GM19452 (cell line): ENCODE data around the gene DOCK10.
"Not testable (repeated sequence)": the region's sequence is repeated elsewhere in the genome, so short reads cannot be mapped to it uniquely, and the experiment has no call there.

Experiments used
- ATAC-seq: cut with Tn5 transposase; IDR thresholded peaks from one replicate; pipeline ENCODE4 v1.9.1; 2021; ENCODE audit not compliant: unreplicated experiment

Gene DOCK10

GRCh38 chr2:224925061-224925809 is 117.0 kb downstream of the DOCK10 start:
- peak; percentile 27 for ATAC-seq

DNA sequence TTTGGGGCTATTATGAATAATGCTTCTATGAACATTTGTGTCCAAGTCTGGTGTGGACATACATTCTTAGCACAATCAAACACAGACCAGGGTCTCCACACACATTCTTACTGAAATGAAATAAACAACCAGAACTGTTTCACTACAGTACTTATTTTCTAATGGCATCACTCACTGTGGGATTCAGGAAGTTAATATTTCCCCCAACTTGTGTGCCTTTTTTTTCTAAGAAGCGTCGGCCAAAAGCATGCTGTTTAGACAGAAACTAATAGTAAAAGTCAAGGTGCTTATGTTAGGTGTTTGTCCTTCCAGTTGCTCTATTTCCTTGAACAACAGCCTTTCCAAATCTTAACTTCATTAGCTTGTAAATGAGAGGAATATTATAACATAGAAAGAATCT is 117.6 kb downstream of the DOCK10 start:
- no peak for ATAC-seq

GRCh38 chr2:224922142-224922727 is 120.0 kb downstream of the DOCK10 start:
- peak; percentile 69 for ATAC-seq

GRCh38 chr2:224919472-224920110 is 122.7 kb downstream of the DOCK10 start:
- ATAC-seq = no peak

- ATAC-seq = no peak
These were observed 123.4 kb downstream of the DOCK10 start for GRCh38 chr2:224918626-224919471.

DNA sequence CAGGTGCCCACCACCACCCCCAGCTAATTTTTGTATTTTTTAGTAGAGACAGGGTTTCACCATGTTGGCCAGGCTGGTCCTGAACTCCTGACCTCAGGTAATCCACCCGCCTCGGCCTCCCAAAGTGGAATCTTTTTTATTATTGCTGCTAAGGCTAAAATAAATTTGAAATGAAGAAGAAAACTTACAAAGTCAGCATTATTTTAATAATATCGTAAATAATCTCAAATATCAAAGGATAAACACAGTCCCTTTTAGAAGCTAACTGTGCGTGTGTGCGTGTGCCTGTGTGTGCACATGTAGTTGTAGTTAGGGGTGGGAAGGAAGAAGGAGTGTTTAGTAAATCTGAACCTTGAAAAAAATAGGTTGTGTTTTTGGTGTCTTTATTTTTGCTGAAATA is 125.0 kb downstream of the DOCK10 start:
- ATAC-seq = not testable (repeated sequence)

DNA sequence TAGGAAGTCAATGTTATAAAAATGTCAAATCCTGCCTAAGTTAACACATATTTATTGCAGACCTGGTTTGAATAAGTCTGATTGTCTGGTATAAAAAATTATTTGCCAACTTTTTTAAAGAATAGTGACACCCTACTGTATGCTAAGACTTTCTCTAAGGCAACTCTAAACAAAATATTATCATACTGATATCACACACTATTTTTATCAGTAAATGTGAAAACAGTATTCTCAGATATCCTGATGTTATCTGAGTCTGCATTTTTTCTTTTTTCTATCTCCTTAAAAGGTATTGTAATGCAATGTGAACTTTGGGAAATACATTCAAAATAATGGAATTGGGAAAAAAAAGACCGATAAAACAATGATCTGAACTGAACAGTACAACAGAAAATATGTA is 127.1 kb downstream of the DOCK10 start:
- ATAC-seq = no peak

GRCh38 chr2:224910574-224910925 is 131.7 kb downstream of the DOCK10 start:
- no peak for ATAC-seq

GRCh38 chr2:224909885-224910573 is 132.2 kb downstream of the DOCK10 start:
- ATAC-seq = no peak

- no peak for ATAC-seq
These were observed 133.4 kb downstream of the DOCK10 start for GRCh38 chr2:224908818-224909217.

DNA sequence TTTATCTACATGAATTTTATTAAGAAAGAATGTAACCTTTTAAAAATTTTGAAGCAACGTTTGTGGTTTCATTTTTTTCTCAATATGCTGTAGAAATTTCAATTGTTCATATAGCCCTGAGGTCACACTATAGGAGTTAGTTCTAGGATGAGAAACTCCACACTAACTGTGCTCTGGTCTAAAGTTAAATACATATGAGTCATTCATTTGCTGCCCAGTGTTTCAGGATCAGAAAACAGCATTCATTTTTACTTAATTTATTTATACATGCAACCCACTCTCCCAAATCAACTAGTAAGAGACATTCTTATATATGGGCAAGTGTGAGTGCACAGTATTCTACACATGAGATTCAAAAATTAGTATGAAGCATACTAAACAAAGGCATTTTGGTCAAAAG is 137.9 kb downstream of the DOCK10 start:
- no peak for ATAC-seq

- ATAC-seq = no peak
These were observed 138.6 kb downstream of the DOCK10 start for GRCh38 chr2:224903621-224904020.

- no peak for ATAC-seq
These were observed 141.1 kb downstream of the DOCK10 start for GRCh38 chr2:224901121-224901676.

DNA sequence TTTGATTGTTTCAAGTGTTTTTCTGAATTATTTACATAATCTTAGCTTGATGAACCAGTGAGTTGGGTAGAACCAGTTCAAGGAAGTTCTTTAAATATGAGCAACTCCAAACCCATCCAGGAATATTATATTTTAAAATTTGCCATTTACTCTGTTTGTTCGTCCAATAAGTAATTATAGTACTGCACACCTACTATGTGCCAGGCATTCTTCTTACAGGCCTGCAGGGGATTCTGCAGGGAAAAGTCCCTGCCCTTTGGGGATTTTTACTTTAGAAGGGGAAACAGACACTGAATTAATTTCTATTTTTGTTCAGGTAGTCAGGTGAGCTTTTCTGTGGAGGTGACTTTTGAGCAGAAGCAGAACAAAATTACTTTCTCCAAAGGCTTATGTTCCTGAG is 146.9 kb downstream of the DOCK10 start:
- ATAC-seq = no peak

- ATAC-seq = peak; percentile 95
These were observed 147.9 kb downstream of the DOCK10 start for GRCh38 chr2:224894356-224894755.

DNA sequence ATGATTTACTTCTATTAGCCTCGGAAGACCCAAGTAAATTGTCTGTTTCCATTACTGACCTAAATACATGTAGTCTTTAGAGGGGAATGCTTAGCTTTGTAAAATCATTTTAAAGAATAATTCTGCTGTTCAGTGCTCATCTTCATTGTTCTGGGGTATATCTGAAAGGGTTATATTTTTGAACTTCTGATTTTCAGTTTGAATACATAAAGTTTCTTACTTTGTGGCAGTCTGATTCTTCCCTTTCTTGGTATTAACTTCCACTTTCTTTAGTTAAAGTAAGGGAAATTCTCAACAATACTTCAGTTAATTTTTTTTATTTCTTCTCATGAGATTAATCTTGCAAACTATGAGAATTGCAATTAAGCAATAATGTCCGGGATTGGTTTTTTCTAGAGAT is 148.4 kb downstream of the DOCK10 start:
- ATAC-seq = peak; percentile 17

- ATAC-seq = no peak
These were observed 149.6 kb downstream of the DOCK10 start for GRCh38 chr2:224892574-224893204.

DNA sequence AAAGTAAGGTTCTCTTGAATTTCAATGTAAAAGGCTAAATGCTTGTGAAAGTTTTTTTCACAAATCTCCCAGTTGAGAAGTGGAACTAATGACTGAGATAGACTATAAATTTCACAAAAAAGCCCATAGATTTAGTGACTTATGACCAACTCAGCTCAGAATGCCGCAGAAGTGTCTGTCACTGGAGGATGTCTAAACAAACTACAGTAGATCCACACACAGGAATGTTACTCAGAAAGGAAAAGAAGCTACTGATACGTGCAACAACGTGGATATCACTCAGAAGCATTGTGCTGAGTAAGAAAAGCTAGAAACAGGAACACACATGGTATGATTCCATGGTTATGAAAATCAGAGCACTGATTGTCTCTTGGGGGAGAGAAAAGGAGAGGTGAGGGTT is 151.9 kb downstream of the DOCK10 start:
- ATAC-seq = no peak

GRCh38 chr2:224887141-224887540 is 155.1 kb downstream of the DOCK10 start:
- ATAC-seq = no peak
